ENCODE results near the gene MKNK2. TPM values are rescaled to one million over a fixed set of nuclear protein-coding genes. Genes with fewer than 3 reads are reported as not detected.

MKNK2 gene
- total and polyA plus RNA-seq, 2 donors (not counting 3 experiments of a cell fraction or from before 2014, with no cell fraction given) = 65.1 to 86.1 TPM

DNA sequence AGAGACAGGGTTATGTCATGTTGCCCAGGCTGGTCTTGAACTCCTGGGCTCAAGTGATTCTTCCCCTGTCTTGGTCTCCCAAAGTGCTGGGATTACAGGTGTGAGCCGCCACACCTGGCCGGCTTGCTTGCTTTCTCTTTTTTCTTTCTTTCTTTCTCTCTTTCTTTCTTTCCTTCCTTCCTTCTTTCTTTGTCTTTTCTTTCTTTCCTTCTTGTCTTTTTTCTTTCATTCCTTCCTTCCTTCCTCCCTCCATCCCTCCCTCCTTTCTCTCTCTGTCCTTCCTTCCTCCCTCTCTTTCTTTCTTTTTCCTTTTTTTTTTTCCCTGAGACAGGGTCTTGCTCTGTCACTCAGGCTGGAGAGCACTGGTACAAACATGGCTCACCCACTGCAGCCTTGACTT, 28.8 kb downstream of the MKNK2 start:
- POLR2A ChIA-PET = no interaction called here
- Histone ChIP-seq H4K20me1 (replicated peaks; ENCODE audit: control insufficient read depth, extremely low read depth, insufficient read depth, low read length) (no peaks in the 10 kb centered on the region), H3K79me2 (ENCODE audit: control insufficient read depth, insufficient read depth, low read length) (no peaks in the 10 kb centered on the region), H3K4me3 (replicated peaks in 1 of 3; ENCODE audit: insufficient read depth in 1 of 3, low read depth in 1 of 3, low read length in 3 of 3) (no peak overlapping the region), H3K9me1 (replicated peaks; ENCODE audit: control insufficient read depth, extremely low read depth, insufficient read depth, low read length) (no peaks in the 10 kb centered on the region), H3K4me1 (ENCODE audit: control insufficient read depth, extremely low read depth, insufficient read depth, low read length) (no peaks in the 10 kb centered on the region), H3K9ac (replicated peaks; ENCODE audit: extremely low read depth, insufficient read depth, low read length) (no peak overlapping the region), H3K36me3 (ENCODE audit: control insufficient read depth in 2 of 2, extremely low read depth in 1 of 2, insufficient read depth in 2 of 2, low read length in 2 of 2) (no peaks in the 10 kb centered on the region), H2AFZ (ENCODE audit: low read depth, low read length) (no peak overlapping the region), H3K9me3 (replicated peaks; ENCODE audit: control insufficient read depth, insufficient read depth, low read length) (no peaks in the 10 kb centered on the region), H3K27me3 (ENCODE audit: control insufficient read depth in 2 of 2, insufficient read depth in 2 of 2, low read length in 2 of 2) (no peaks in the 10 kb centered on the region), H3K27ac (ENCODE audit: insufficient read depth, low read depth, low read length) (no peak overlapping the region), H3K4me2 (ENCODE audit: insufficient read depth, low read length) (no peak overlapping the region)
- no peak for TF ChIP-seq POLR2A (IDR thresholded peaks at IDR 0.05; ENCODE audit: low read depth, low read length)
- no peak for TF ChIP-seq POLR2AphosphoS5 (IDR thresholded peaks at IDR 0.05; ENCODE audit: insufficient read depth, low read depth, low read length)
- no peak for TF ChIP-seq FOS (IDR thresholded peaks at IDR 0.05; ENCODE audit: borderline replicate concordance, insufficient read depth, low read length)
- no peak for TF ChIP-seq CTCF (IDR thresholded peaks at IDR 0.05; ENCODE audit: extremely low read depth in 1 of 2, insufficient read depth in 1 of 2, low read depth in 1 of 2, low read length in 2 of 2)
- no peak for TF ChIP-seq GATA2 (IDR thresholded peaks at IDR 0.05; ENCODE audit: insufficient read depth, insufficient read length, low read depth, low read length)
- CTCF ChIA-PET = interaction anchor here (0.6 to 2.0 kb wide), 3 partner anchors 44 to 48 kb away, joined by 4 to 5 read pairs (median 4); no protein-coding TSS in a partner anchor
- intact Hi-C loops (cut with micrococcal nuclease) = no loop called here
- dilution Hi-C loops (cut with MboI; ENCODE audit: extremely low pct_ligation_motif_present, low sequenced_read_pairs) = no loop called here
- BruUV-seq (replicated peaks) = no TSS peak
- DNase-seq (ENCODE audit: low read depth, low spot score) = no peak
- no peak for FAIRE-seq

Measured in endothelial cell of umbilical vein (primary cell).